Pancreas (tissue), 10 donors: ENCODE results near the gene CHMP1A. TPM values are rescaled to one million over a fixed set of nuclear protein-coding genes. Genes with fewer than 3 reads are reported as not detected.
"Not testable (repeated sequence)": the region's sequence is repeated elsewhere in the genome, so short reads cannot be mapped to it uniquely, and the experiment has no call there.

Experiments
- ATAC-seq, 4 donors: fragments of 200-7000 bp; cut with Tn5 transposase; one replicate each; pipeline versions ENCODE4 v1.8.0 to v1.9.1; 2020; ENCODE audit warnings: mild to moderate bottlenecking in 4 of 4, moderate library complexity in 4 of 4
- DNase-seq, 6 donors: peaks; one replicate each; pipeline ENCODE4 v3.0.0-alpha.2; 2020
- FAIRE-seq: peaks from 2 replicates; lab custom pipeline; 2012; peaks lifted over from hg19 to GRCh38; lab: Jason Lieb, UNC
- H3K27ac ChIP-seq, 4 donors: fragments of 200-600 bp; sonication (generic); 1 replicate in 3 of 4; 2 replicates in 1 of 4; pipeline versions ENCODE4 v1.5.0 to v1.8.0; 2020
- H3K27me3 ChIP-seq, 4 donors: fragments of 200-600 bp; one replicate each; pipeline ENCODE4 v1.8.0; 2021
- H3K36me3 ChIP-seq, 3 donors: fragments of 200-600 bp; sonication (generic) in 1 of 3; one replicate each; pipeline versions ENCODE4 v1.5.0 to v1.8.0; 2020 to 2021
- H3K4me1 ChIP-seq, 3 donors: fragments of 200-600 bp; one replicate each; pipeline ENCODE4 v1.8.0; 2021
- H3K4me3 ChIP-seq, 4 donors: fragments of 200-600 bp; sonication (generic) in 2 of 4; one replicate each; pipeline versions ENCODE4 v1.5.0 to v1.8.0; 2020 to 2021
- H3K9me3 ChIP-seq, 4 donors: fragments of 200-600 bp; one replicate each; pipeline ENCODE4 v1.8.0; 2021
- CTCF ChIP-seq, 4 donors: fragments of 200-600 bp; sonication (generic) in 3 of 4; IDR thresholded peaks; one replicate each; pipeline versions ENCODE4 v1.5.0 to v1.8.0; 2021; ENCODE audit warnings: antibody characterized with exemption in 4 of 4
- WGBS, 2 donors: extraction: QIAGEN DNeasy Blood & Tissue Kit; methylation state at CpG; one replicate each; pipeline ENCODE4 v1.1.7; 2013; 5-methylcytosine and 5-hydroxymethylcytosine counted together
- intact Hi-C, 3 donors: fragments of 100-400 bp; cut with DNase I; formaldehyde crosslinking; loops; one replicate each; pipeline versions ENCODE4 v1.11.1 to v1.14.2; 2022
- polyA plus RNA-seq, 2 donors: library from polyadenylated mRNA; stranded (reverse); fragments of 200-250 nt; gene quantifications; one replicate each; pipeline ENCODE4 v1.2.3, GENCODE V29; 2013
- total RNA-seq, 6 donors: library from RNA; stranded (reverse); fragmentation: NEBNext Ultra II Directional in 4 of 6; extraction: Animal tissue kit (Norgen Biotek cat#: 25700) in 4 of 6; gene quantifications; one replicate each; pipeline versions ENCODE4 v1.2.1 to v1.2.4, GENCODE V29; 2021 to 2023
- donor health status: healthy with polysubstance abuse.
- donor health status: DM: no; HTN: no; CAD: no; lungs with moderate emphysema.
- donor health status: DM: no; HTN: no; CAD: no.
- donor health status: control.
- donor health status: control.
- donor health status: Bipolar disorder and iron deficiency.
- donor health status: DM: yes; HTN: yes; CAD: no.
- donor health status: DM: no; HTN: no; CAD: no.
- donor health status: DM: no; HTN: no; CAD: no.
- donor health status: DM: yes; HTN: yes; CAD: no.

The CHMP1A gene
- total and polyA plus RNA-seq, 8 donors = 27.6 to 71.4 (median 32.2) TPM

- Histone ChIP-seq H3K4me1 (no peaks in the 10 kb centered on the region), H3K4me3 (no peak overlapping the region), H3K36me3 (no peaks in the 10 kb centered on the region), H3K27me3 (no peaks in the 10 kb centered on the region), H3K9me3 (no peaks in the 10 kb centered on the region), H3K27ac (no peak overlapping the region)
- intact Hi-C loops = no loop called here
- FAIRE-seq (no peak), DNase-seq (peak in 1 of 6 donors; percentile 5), ATAC-seq (no peak)
- TF ChIP-seq CTCF (IDR thresholded peaks at IDR 0.05) = no peak
- WGBS, 2 donors = 87 to 90% methylated on average over 16 of the region's 16 CpGs
Measured at GRCh38 chr16:89672177-89672941, 14.9 kb upstream of the CHMP1A start.

- H3K4me3 ChIP-seq, H3K27me3 ChIP-seq, DNase-seq, H3K27ac ChIP-seq, H3K4me1 ChIP-seq, ATAC-seq, intact Hi-C loops, H3K36me3 ChIP-seq, FAIRE-seq, H3K9me3 ChIP-seq: not testable (repeated sequence)
- 90 to 94% methylated on average over 4 of the region's 4 CpGs for WGBS, 2 donors
Measured at GRCh38 chr16:89671565-89671964, 14.1 kb upstream of the CHMP1A start.

- no peaks in the 10 kb centered on the region for H3K27me3 ChIP-seq
- FAIRE-seq (no peak), ATAC-seq (no peak), DNase-seq (peak in 1 of 6 donors; percentile 19)
- no peaks in the 10 kb centered on the region for H3K4me1 ChIP-seq
- no peak overlapping the region for H3K4me3 ChIP-seq
- no peaks in the 10 kb centered on the region for H3K9me3 ChIP-seq
- no peak overlapping the region for H3K27ac ChIP-seq
- intact Hi-C loops = no loop called here
- TF ChIP-seq CTCF (IDR thresholded peaks at IDR 0.05) = no peak
- no peaks in the 10 kb centered on the region for H3K36me3 ChIP-seq
- 88 to 90% methylated on average over 10 of the region's 10 CpGs for WGBS, 2 donors
Measured at GRCh38 chr16:89670496-89671431, 13.3 kb upstream of the CHMP1A start.

GRCh38 chr16:89669755-89670154 lies 12.2 kb upstream of the CHMP1A start:
- no peak for TF ChIP-seq CTCF (IDR thresholded peaks at IDR 0.05)
- Histone ChIP-seq H3K27ac (no peak overlapping the region), H3K4me3 (no peak overlapping the region), H3K9me3 (no peaks in the 10 kb centered on the region), H3K27me3 (no peaks in the 10 kb centered on the region), H3K4me1 (no peaks in the 10 kb centered on the region), H3K36me3 (no peaks in the 10 kb centered on the region)
- WGBS, 2 donors = 90 to 94% methylated on average over 7 to 13 of the region's 13 CpGs
- DNase-seq (peak in 1 of 6 donors; percentile 53), FAIRE-seq (no peak), ATAC-seq (no peak)
- intact Hi-C loops = no loop called here

GRCh38 chr16:89668790-89669158 lies 11.3 kb upstream of the CHMP1A start:
- no peak overlapping the region for H3K27ac ChIP-seq
- TF ChIP-seq CTCF (IDR thresholded peaks at IDR 0.05) = no peak
- intact Hi-C loops = no loop called here

More at GRCh38 chr16:89668790-89669158, 11.3 kb upstream of the CHMP1A start:
- no peaks in the 10 kb centered on the region for H3K4me1 ChIP-seq
- FAIRE-seq (no peak), DNase-seq (no peak), ATAC-seq (peak in 1 of 4 donors; percentile 43)
- no peaks in the 10 kb centered on the region for H3K9me3 ChIP-seq
- H3K36me3 ChIP-seq = no peaks in the 10 kb centered on the region
- H3K4me3 ChIP-seq = no peak overlapping the region
- WGBS, 2 donors = 75 to 79% methylated on average over 5 of the region's 5 CpGs
- no peaks in the 10 kb centered on the region for H3K27me3 ChIP-seq
